HCT116 (cell line): Measurements from ENCODE around the gene SLC16A1. TPM values are rescaled to one million over a fixed set of nuclear protein-coding genes. Genes with fewer than 3 reads are reported as not detected.

Source experiments
- ATAC-seq: fragments of 200-7000 bp; cut with Tn5 transposase; 2 replicates; pipeline ENCODE4 v1.9.1; 2020; ENCODE audit warnings: mild to moderate bottlenecking, moderate library complexity
- BruUV-seq: library from RNA; stranded (reverse); fragments of 400-500 nt; replicated peaks from 2 replicates; lab custom pipeline; 2021; lab: Mats Ljungman, UMichigan
- CTCF ChIA-PET: fragments of 300-600 bp; sonication (Branson Sonifier 250); formaldehyde crosslinking; loops from one replicate; lab custom pipeline; 2021; ENCODE audit warnings: antibody characterized with exemption; lab: Charles Lee
- POLR2A ChIA-PET: fragments of 300-600, 350-600 bp; sonication (Branson Sonifier 250); formaldehyde crosslinking; loops from one replicate; lab custom pipeline; 2021; ENCODE audit warnings: antibody characterized with exemption; lab: Charles Lee
- RAD21 ChIA-PET, 2 experiments: fragments of 300-600 bp; sonication (Branson Sonifier 250); formaldehyde crosslinking; loops; one replicate each; lab custom pipeline; 2023; ENCODE audit warnings: low total read pairs in 2 of 2; ENCODE audit not compliant: uncharacterized antibody in 2 of 2, unreplicated experiment in 2 of 2, low non-redundant PET in 1 of 2; lab: Charles Lee
- DNase-seq: peaks from one replicate; pipeline ENCODE4 v3.0.0-alpha.2; 2010; ENCODE audit warnings: low read depth, low spot score
- H2AFZ ChIP-seq: fragments of 200-600 bp; shearing (Covaris generic), sonication (generic); 2 replicates; pipeline ENCODE4 v1.6.1; 2017; ENCODE audit warnings: low read depth, mixed run types, mixed read lengths, antibody characterized with exemption, low read length; ENCODE audit not compliant: poor library complexity, severe bottlenecking
- H3K27ac ChIP-seq: 2 replicates; pipeline ENCODE4 v1.5.1; 2012; ENCODE audit warnings: low read depth, low read length
- H3K27me3 ChIP-seq: fragments of 200-600 bp; sonication (generic); 2 replicates; pipeline ENCODE4 v1.6.1; 2016; ENCODE audit warnings: mixed run types, low read length, mixed read lengths; ENCODE audit not compliant: insufficient read depth
- H3K36me3 ChIP-seq, 2 experiments: fragments of 200-500 bp in 1 of 2; fragments of 200-600 bp in 1 of 2; sonication (Bioruptor generic) in 1 of 2; sonication (generic) in 1 of 2; 2 replicates each; pipeline versions ENCODE4 v1.5.1 to v1.6.1; 2014 to 2016; ENCODE audit warnings: low read length in 2 of 2, inconsistent platforms in 1 of 2, mixed read lengths in 1 of 2, mixed run types in 1 of 2; ENCODE audit not compliant: insufficient read depth in 2 of 2, control insufficient read depth in 1 of 2
- H3K4me1 ChIP-seq, 2 experiments: fragments of 200-600 bp in 1 of 2; sonication (generic) in 1 of 2; 2 replicates each; pipeline versions ENCODE4 v1.5.1 to v1.6.1; 2012 to 2017; ENCODE audit warnings: low read length in 2 of 2, inconsistent platforms in 1 of 2, mild to moderate bottlenecking in 1 of 2, mixed read lengths in 1 of 2, mixed run types in 1 of 2, moderate library complexity in 1 of 2; ENCODE audit not compliant: insufficient read depth in 2 of 2, control insufficient read depth in 1 of 2
- H3K4me2 ChIP-seq: fragments of 200-600 bp; sonication (generic); 2 replicates; pipeline ENCODE4 v1.6.1; 2017; ENCODE audit warnings: mixed run types, low read length, mixed read lengths
- H3K4me3 ChIP-seq, 2 experiments: fragments of 200-600 bp in 1 of 2; sonication (generic) in 1 of 2; replicated peaks in 1 of 2; 2 replicates each; pipeline ENCODE4 v1.5.1; 2011 to 2016; ENCODE audit warnings: low read length in 2 of 2, control low read depth in 1 of 2, low read depth in 1 of 2, mild to moderate bottlenecking in 1 of 2, mixed read lengths in 1 of 2, mixed run types in 1 of 2
- H3K79me2 ChIP-seq: fragments of 200-600 bp; sonication (generic); 2 replicates; pipeline ENCODE4 v1.6.1; 2017; ENCODE audit warnings: mild to moderate bottlenecking, mixed run types, low read length, moderate library complexity, mixed read lengths; ENCODE audit not compliant: insufficient read depth
- H3K9ac ChIP-seq: fragments of 200-600 bp; sonication (generic); 2 replicates; pipeline ENCODE4 v1.6.1; 2016; ENCODE audit warnings: low read length, mixed read lengths
- H3K9me2 ChIP-seq: fragments of 200-600 bp; sonication (generic), shearing (Covaris generic); 2 replicates; pipeline ENCODE4 v1.6.1; 2017; ENCODE audit warnings: mixed run types, mild to moderate bottlenecking, moderate library complexity; ENCODE audit not compliant: insufficient read depth
- H3K9me3 ChIP-seq, 2 experiments: fragments of 200-500 bp in 1 of 2; fragments of 200-600 bp in 1 of 2; sonication (Bioruptor generic) in 1 of 2; sonication (generic) in 1 of 2; 2 replicates each; pipeline ENCODE4 v1.6.1; 2014 to 2017; ENCODE audit warnings: low read length in 2 of 2, mixed read lengths in 2 of 2, inconsistent platforms in 1 of 2, low read depth in 1 of 2, mild to moderate bottlenecking in 1 of 2, mixed run types in 1 of 2, moderate library complexity in 1 of 2; ENCODE audit not compliant: control insufficient read depth in 1 of 2, insufficient read depth in 1 of 2
- H4K20me1 ChIP-seq: fragments of 200-600 bp; sonication (generic), shearing (Covaris generic); 2 replicates; pipeline ENCODE4 v1.6.1; 2017; ENCODE audit warnings: mixed run types, mild to moderate bottlenecking, moderate library complexity; ENCODE audit not compliant: insufficient read depth
- CTCF ChIP-seq, 3 experiments: fragments of 200-600 bp in 1 of 3; sonication (generic) in 1 of 3; IDR thresholded peaks in 2 of 3; conservative IDR thresholded peaks in 1 of 3; 2 replicates each; pipeline ENCODE4 v1.5.1; 2012 to 2017; ENCODE audit warnings: low read depth in 2 of 3, low read length in 2 of 3, antibody characterized with exemption in 1 of 3, borderline replicate concordance in 1 of 3, control low read depth in 1 of 3, mild to moderate bottlenecking in 1 of 3, mixed read lengths in 1 of 3, mixed run types in 1 of 3, moderate library complexity in 1 of 3; ENCODE audit not compliant: insufficient read depth in 1 of 3
- EGR1 ChIP-seq: IDR thresholded peaks from 2 replicates; pipeline ENCODE4 v1.6.1; 2012; ENCODE audit warnings: low read depth
- EZH2 ChIP-seq: fragments of 200-600 bp; sonication (generic); IDR thresholded peaks from 2 replicates; pipeline ENCODE4 v1.6.1; 2017; ENCODE audit warnings: antibody characterized with exemption, mixed run types
- EZH2phosphoT487 ChIP-seq: fragments of 200-600 bp; IDR thresholded peaks from 2 replicates; pipeline ENCODE4 v1.6.1; 2018; ENCODE audit warnings: antibody characterized with exemption, borderline replicate concordance
- JUND ChIP-seq: IDR thresholded peaks from 2 replicates; pipeline ENCODE4 v1.6.1; 2012
- RAD21 ChIP-seq: IDR thresholded peaks from 2 replicates; pipeline ENCODE4 v1.6.1; 2012; ENCODE audit warnings: low read depth, mild to moderate bottlenecking
- SIN3A ChIP-seq: IDR thresholded peaks from 2 replicates; pipeline ENCODE4 v1.6.1; 2012; ENCODE audit warnings: low read depth
- YY1 ChIP-seq: IDR thresholded peaks from 2 replicates; pipeline ENCODE4 v1.6.1; 2011; ENCODE audit warnings: low read length, low read depth, moderate library complexity, mild to moderate bottlenecking; ENCODE audit not compliant: insufficient replicate concordance; ENCODE audit errors: extremely low read depth
- ZFX ChIP-seq: fragments of 450-650 bp; IDR thresholded peaks from 2 replicates; pipeline ENCODE4 v1.6.1; 2017
- ZNF274 ChIP-seq: fragments of 200-500 bp; sonication (Bioruptor generic); IDR thresholded peaks from 2 replicates; pipeline ENCODE4 v1.6.1; 2014; ENCODE audit warnings: mild to moderate bottlenecking, low read depth, low read length, inconsistent platforms
- intact Hi-C: fragments of 100-400 bp; cut with micrococcal nuclease; formaldehyde crosslinking; loops from 2 replicates; pipeline ENCODE4 v1.10.0; 2022
- total RNA-seq: library from RNA; stranded (reverse); gene quantifications from one replicate; pipeline ENCODE4 v1.2.1, GENCODE V29; 2021; ENCODE audit not compliant: unreplicated experiment
- TF ChIP-seq, protein P1 (sequence below): IDR thresholded peaks from 2 replicates; pipeline ENCODE4 v1.6.1; 2011; ENCODE audit warnings: mild to moderate bottlenecking, low read length, moderate library complexity; ENCODE audit not compliant: insufficient replicate concordance; ENCODE audit errors: extremely low read depth
- TF ChIP-seq, protein P2 (sequence below): IDR thresholded peaks from 2 replicates; pipeline ENCODE4 v1.6.1; 2012; ENCODE audit warnings: low read depth

The SLC16A1 gene
- total RNA-seq, 1 experiment from 2014 or later: 96.7 TPM

GRCh38 chr1:112935461-112936111 is 20.4 kb downstream of the SLC16A1 start (continued):
- TF ChIP-seq RAD21: no peak
- 0 out of 2 replicates have a peak, but pooled peaks have one; percentile 7 for TF ChIP-seq JUND
- TF ChIP-seq ZNF274: no peak
- TF ChIP-seq SIN3A: no peak
- TF ChIP-seq EGR1: no peak

GRCh38 chr1:112934577-112934976 is 21.4 kb downstream of the SLC16A1 start:
- Histone ChIP-seq H3K4me2 (no peak overlapping the region), H3K27ac (no peak overlapping the region), H3K36me3 (no peaks in the 10 kb centered on the region), H4K20me1 (peaks cover 8% of the 10 kb centered on the region; the same call in 1 of the 2 replicates), H3K9ac (no peak overlapping the region), H3K9me2 (no peaks in the 10 kb centered on the region), H3K4me1 (peaks cover 23 to 26% of the 10 kb centered on the region in 2 experiments), H3K4me3 (no peak overlapping the region), H2AFZ (no peak overlapping the region), H3K27me3 (no peaks in the 10 kb centered on the region), H3K9me3 (no peaks in the 10 kb centered on the region), H3K79me2 (peaks cover 100% of the 10 kb centered on the region)
- TF ChIP-seq EZH2phosphoT487 (no peak), SIN3A (no peak), EZH2 (no peak), YY1 (no peak), EGR1 (no peak), ZFX (no peak), CTCF (IDR thresholded peaks at IDR 0.05 in 2 of 3, conservative IDR thresholded peaks at IDR 0.05 in 1 of 3; ENCODE audit: borderline replicate concordance in 1 of 3, insufficient read depth in 1 of 3, low read depth in 2 of 3, low read length in 2 of 3) (no peak)
- TF ChIP-seq, protein P1, sequence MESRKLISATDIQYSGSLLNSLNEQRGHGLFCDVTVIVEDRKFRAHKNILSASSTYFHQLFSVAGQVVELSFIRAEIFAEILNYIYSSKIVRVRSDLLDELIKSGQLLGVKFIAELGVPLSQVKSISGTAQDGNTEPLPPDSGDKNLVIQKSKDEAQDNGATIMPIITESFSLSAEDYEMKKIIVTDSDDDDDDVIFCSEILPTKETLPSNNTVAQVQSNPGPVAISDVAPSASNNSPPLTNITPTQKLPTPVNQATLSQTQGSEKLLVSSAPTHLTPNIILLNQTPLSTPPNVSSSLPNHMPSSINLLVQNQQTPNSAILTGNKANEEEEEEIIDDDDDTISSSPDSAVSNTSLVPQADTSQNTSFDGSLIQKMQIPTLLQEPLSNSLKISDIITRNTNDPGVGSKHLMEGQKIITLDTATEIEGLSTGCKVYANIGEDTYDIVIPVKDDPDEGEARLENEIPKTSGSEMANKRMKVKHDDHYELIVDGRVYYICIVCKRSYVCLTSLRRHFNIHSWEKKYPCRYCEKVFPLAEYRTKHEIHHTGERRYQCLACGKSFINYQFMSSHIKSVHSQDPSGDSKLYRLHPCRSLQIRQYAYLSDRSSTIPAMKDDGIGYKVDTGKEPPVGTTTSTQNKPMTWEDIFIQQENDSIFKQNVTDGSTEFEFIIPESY: no peak
- TF ChIP-seq, protein P2, sequence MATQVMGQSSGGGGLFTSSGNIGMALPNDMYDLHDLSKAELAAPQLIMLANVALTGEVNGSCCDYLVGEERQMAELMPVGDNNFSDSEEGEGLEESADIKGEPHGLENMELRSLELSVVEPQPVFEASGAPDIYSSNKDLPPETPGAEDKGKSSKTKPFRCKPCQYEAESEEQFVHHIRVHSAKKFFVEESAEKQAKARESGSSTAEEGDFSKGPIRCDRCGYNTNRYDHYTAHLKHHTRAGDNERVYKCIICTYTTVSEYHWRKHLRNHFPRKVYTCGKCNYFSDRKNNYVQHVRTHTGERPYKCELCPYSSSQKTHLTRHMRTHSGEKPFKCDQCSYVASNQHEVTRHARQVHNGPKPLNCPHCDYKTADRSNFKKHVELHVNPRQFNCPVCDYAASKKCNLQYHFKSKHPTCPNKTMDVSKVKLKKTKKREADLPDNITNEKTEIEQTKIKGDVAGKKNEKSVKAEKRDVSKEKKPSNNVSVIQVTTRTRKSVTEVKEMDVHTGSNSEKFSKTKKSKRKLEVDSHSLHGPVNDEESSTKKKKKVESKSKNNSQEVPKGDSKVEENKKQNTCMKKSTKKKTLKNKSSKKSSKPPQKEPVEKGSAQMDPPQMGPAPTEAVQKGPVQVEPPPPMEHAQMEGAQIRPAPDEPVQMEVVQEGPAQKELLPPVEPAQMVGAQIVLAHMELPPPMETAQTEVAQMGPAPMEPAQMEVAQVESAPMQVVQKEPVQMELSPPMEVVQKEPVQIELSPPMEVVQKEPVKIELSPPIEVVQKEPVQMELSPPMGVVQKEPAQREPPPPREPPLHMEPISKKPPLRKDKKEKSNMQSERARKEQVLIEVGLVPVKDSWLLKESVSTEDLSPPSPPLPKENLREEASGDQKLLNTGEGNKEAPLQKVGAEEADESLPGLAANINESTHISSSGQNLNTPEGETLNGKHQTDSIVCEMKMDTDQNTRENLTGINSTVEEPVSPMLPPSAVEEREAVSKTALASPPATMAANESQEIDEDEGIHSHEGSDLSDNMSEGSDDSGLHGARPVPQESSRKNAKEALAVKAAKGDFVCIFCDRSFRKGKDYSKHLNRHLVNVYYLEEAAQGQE: no peak
- no TSS peak for BruUV-seq
- intact Hi-C loops: no loop called here
- ATAC-seq (no peak), DNase-seq (no peak)
- ChIA-PET CTCF (no interaction called here), POLR2A (interaction anchor here (1.6 to 3.4 kb wide), 2 partner anchors 19 to 22 kb away, joined by 4 to 25 read pairs; partner anchors contain the start of gene SLC16A1), RAD21 (no interaction called here)
